MCF 10A (cell line): ENCODE data around the gene SH3BP2. TPM values are rescaled to one million over a fixed set of nuclear protein-coding genes. Genes with fewer than 3 reads are reported as not detected.
A peak's percentile ranks its signal among the peaks of the same experiment; 100 is the strongest.

Source experiments
- BruUV-seq: library from RNA; stranded (reverse); fragments of 400-500 nt; replicated peaks from 2 replicates; lab custom pipeline; 2021; lab: Mats Ljungman, UMichigan
- CTCF ChIA-PET: fragments of 300-600 bp; sonication (Branson Sonifier 250); formaldehyde crosslinking; extraction: SDS; loops from one replicate; lab custom pipeline; 2021; ENCODE audit warnings: antibody characterized with exemption, inconsistent platforms; lab: Yijun Ruan, JAX
- POLR2A ChIA-PET: fragments of 300-600, 350-650 bp; sonication (Branson Sonifier 250); formaldehyde crosslinking; extraction: SDS; loops from one replicate; lab custom pipeline; 2020; ENCODE audit warnings: antibody characterized with exemption, inconsistent platforms; lab: Yijun Ruan, JAX
- DNase-seq: peaks from one replicate; pipeline ENCODE4 v3.0.0-alpha.2; 2018; ENCODE audit not compliant: unreplicated experiment
- H3K27ac Mint-ChIP-seq: one replicate; pipeline ENCODE4 v1.8.0; 2022; ENCODE audit warnings: mild to moderate bottlenecking, low read depth, mixed read lengths; ENCODE audit not compliant: unreplicated experiment
- H3K27me3 Mint-ChIP-seq: one replicate; pipeline ENCODE4 v1.8.0; 2022; ENCODE audit warnings: mixed read lengths; ENCODE audit not compliant: insufficient read depth, unreplicated experiment
- H3K36me3 Mint-ChIP-seq: one replicate; pipeline ENCODE4 v1.8.0; 2022; ENCODE audit warnings: mild to moderate bottlenecking, moderate library complexity, mixed read lengths; ENCODE audit not compliant: insufficient read depth, unreplicated experiment
- H3K4me1 Mint-ChIP-seq: one replicate; pipeline ENCODE4 v1.8.0; 2022; ENCODE audit warnings: mixed read lengths; ENCODE audit not compliant: insufficient read depth, unreplicated experiment
- H3K4me3 Mint-ChIP-seq: one replicate; pipeline ENCODE4 v1.8.0; 2022; ENCODE audit warnings: mild to moderate bottlenecking, moderate library complexity, mixed read lengths; ENCODE audit not compliant: unreplicated experiment
- H3K9me3 Mint-ChIP-seq: one replicate; pipeline ENCODE4 v1.8.0; 2022; ENCODE audit warnings: mixed read lengths; ENCODE audit not compliant: unreplicated experiment
- CTCF ChIP-seq: fragments of 200-600 bp; IDR thresholded peaks from one replicate; pipeline ENCODE4 v1.8.0; 2022; ENCODE audit warnings: antibody characterized with exemption, mild to moderate bottlenecking; ENCODE audit not compliant: unreplicated experiment
- intact Hi-C: fragments of 100-400 bp; cut with micrococcal nuclease; formaldehyde crosslinking; loops from 2 replicates; pipeline ENCODE4 v1.14.1; 2022
- total RNA-seq: library from RNA; stranded (reverse); gene quantifications from 2 replicates; pipeline ENCODE4 v1.2.3, GENCODE V29; 2022

The SH3BP2 gene
- total RNA-seq, 1 experiment from 2014 or later, result 57.9 TPM

- intact Hi-C loops, result no loop called here
- BruUV-seq, result no TSS peak
- Mint-ChIP-seq H3K27me3 (no peaks in the 10 kb centered on the region), H3K4me1 (peaks cover 19% of the 10 kb centered on the region), H3K36me3 (peaks cover 10% of the 10 kb centered on the region), H3K4me3 (no peak overlapping the region), H3K9me3 (no peaks in the 10 kb centered on the region), H3K27ac (no peak overlapping the region)
- DNase-seq, result no peak
- ChIA-PET POLR2A (interaction anchor here (1.5 kb wide), 1 partner anchor 16 kb away, joined by 3 read pairs; no protein-coding TSS in a partner anchor), CTCF (interaction anchor here (0.6 kb wide), 1 partner anchor 176 kb away, joined by 4 read pairs; no protein-coding TSS in a partner anchor)
- TF ChIP-seq CTCF, result no peak
These were observed 62.7 kb downstream of the SH3BP2 start for GRCh38 chr4:2855584-2855983.

GRCh38 chr4:2856266-2856665 is 63.4 kb downstream of the SH3BP2 start:
- H3K27ac Mint-ChIP-seq, result no peak overlapping the region
- H3K9me3 Mint-ChIP-seq, result no peaks in the 10 kb centered on the region
- CTCF ChIA-PET, result interaction anchor here (0.6 kb wide), 2 partner anchors 25 to 311 kb away, joined by 3 read pairs; no protein-coding TSS in a partner anchor
- intact Hi-C loops, result no loop called here
- no peak for TF ChIP-seq CTCF
- no TSS peak for BruUV-seq
- peaks cover 10% of the 10 kb centered on the region for H3K36me3 Mint-ChIP-seq
- peaks cover 26% of the 10 kb centered on the region for H3K4me1 Mint-ChIP-seq
- no peaks in the 10 kb centered on the region for H3K27me3 Mint-ChIP-seq
- H3K4me3 Mint-ChIP-seq, result no peak overlapping the region
- POLR2A ChIA-PET, result interaction anchor here (1.3 to 1.5 kb wide), 2 partner anchors 13 to 15 kb away, joined by 3 read pairs; partner anchors contain the start of gene ADD1
- no peak for DNase-seq

GRCh38 chr4:2857349-2857927 is 64.6 kb downstream of the SH3BP2 start:
- ChIA-PET CTCF (interaction anchor here (0.7 to 0.8 kb wide), 2 partner anchors 37 to 92 kb away, joined by 3 to 4 read pairs; no protein-coding TSS in a partner anchor), POLR2A (interaction anchor here (1.2 to 1.4 kb wide), 3 partner anchors 11 to 16 kb away, joined by 3 to 4 read pairs (median 3); partner anchors contain the start of gene ADD1)
- Mint-ChIP-seq H3K9me3 (no peaks in the 10 kb centered on the region), H3K4me1 (peaks cover 38% of the 10 kb centered on the region), H3K36me3 (peaks cover 10% of the 10 kb centered on the region), H3K4me3 (no peak overlapping the region), H3K27ac (no peak overlapping the region), H3K27me3 (no peaks in the 10 kb centered on the region)
- no peak for DNase-seq
- no TSS peak for BruUV-seq
- intact Hi-C loops, result no loop called here
- no peak for TF ChIP-seq CTCF

- no TSS peak for BruUV-seq
- peak overlapping the region; percentile 39 for H3K27ac Mint-ChIP-seq
- intact Hi-C loops, result no loop called here
These were observed 65.7 kb downstream of the SH3BP2 start for GRCh38 chr4:2858451-2859217.

More at GRCh38 chr4:2858451-2859217, 65.7 kb downstream of the SH3BP2 start:
- no peak for TF ChIP-seq CTCF
- H3K27me3 Mint-ChIP-seq, result no peaks in the 10 kb centered on the region
- peaks cover 43% of the 10 kb centered on the region for H3K4me1 Mint-ChIP-seq
- H3K9me3 Mint-ChIP-seq, result no peaks in the 10 kb centered on the region
- H3K4me3 Mint-ChIP-seq, result no peak overlapping the region
- DNase-seq, result no peak
- H3K36me3 Mint-ChIP-seq, result peaks cover 3% of the 10 kb centered on the region
- CTCF ChIA-PET, result no interaction called here
- POLR2A ChIA-PET, result interaction anchor here (0.9 to 1.4 kb wide), 2 partner anchors 14 to 79 kb away, joined by 3 read pairs; no protein-coding TSS in a partner anchor
